Muscle of leg (tissue), 16 donors: ENCODE measurements around the gene STYK1. TPM values are rescaled to one million over a fixed set of nuclear protein-coding genes. Genes with fewer than 3 reads are reported as not detected.

ENCODE experiments used
- DNase-seq: peaks from one replicate; pipeline ENCODE4 v3.0.0; 2013
- H3K27ac ChIP-seq: one replicate; pipeline ENCODE4 v1.5.1; 2013; ENCODE audit warnings: mild to moderate bottlenecking, low read length, control low read depth
- H3K27me3 ChIP-seq: one replicate; pipeline ENCODE4 v1.6.1; 2013; ENCODE audit warnings: low read length; ENCODE audit not compliant: control insufficient read depth, insufficient read depth
- H3K36me3 ChIP-seq: one replicate; pipeline ENCODE4 v1.6.1; 2013; ENCODE audit warnings: low read length; ENCODE audit not compliant: control insufficient read depth, insufficient read depth
- H3K4me1 ChIP-seq: one replicate; pipeline ENCODE4 v1.6.1; 2013; ENCODE audit warnings: low read length; ENCODE audit not compliant: control insufficient read depth, insufficient read depth
- H3K4me3 ChIP-seq: one replicate; pipeline ENCODE4 v1.5.1; 2013; ENCODE audit warnings: low read length, control low read depth
- H3K9me3 ChIP-seq: replicated peaks from 2 replicates; pipeline ENCODE4 v1.6.1; 2013; ENCODE audit warnings: low read depth, low read length; ENCODE audit not compliant: control insufficient read depth
- WGBS: methylation state at CpG from one replicate; pipeline ENCODE4 v1.1.5; 2013; ENCODE audit warnings: missing lambda C conversion rate; ENCODE audit not compliant: insufficient coverage; 5-methylcytosine and 5-hydroxymethylcytosine counted together
- long read RNA-seq, 11 donors: transcript quantifications; one replicate each; lab custom pipeline, GENCODE V29; 2026
- polyA plus RNA-seq, 8 donors: library from polyadenylated mRNA; unstranded; fragments of 120-200 nt; gene quantifications; one replicate each; pipeline versions ENCODE4 v1.2.1 to v1.2.3, GENCODE V29; 2013; ENCODE audit warnings: inconsistent platforms in 1 of 8, low replicate concordance in 1 of 8; ENCODE audit not compliant: insufficient read length in 8 of 8, insufficient read depth in 1 of 8
- total RNA-seq: library from RNA; stranded (reverse); fragments of 120-200 nt; gene quantifications from one replicate; pipeline ENCODE4 v1.2.4, GENCODE V29; 2013

STYK1 gene, protein sequence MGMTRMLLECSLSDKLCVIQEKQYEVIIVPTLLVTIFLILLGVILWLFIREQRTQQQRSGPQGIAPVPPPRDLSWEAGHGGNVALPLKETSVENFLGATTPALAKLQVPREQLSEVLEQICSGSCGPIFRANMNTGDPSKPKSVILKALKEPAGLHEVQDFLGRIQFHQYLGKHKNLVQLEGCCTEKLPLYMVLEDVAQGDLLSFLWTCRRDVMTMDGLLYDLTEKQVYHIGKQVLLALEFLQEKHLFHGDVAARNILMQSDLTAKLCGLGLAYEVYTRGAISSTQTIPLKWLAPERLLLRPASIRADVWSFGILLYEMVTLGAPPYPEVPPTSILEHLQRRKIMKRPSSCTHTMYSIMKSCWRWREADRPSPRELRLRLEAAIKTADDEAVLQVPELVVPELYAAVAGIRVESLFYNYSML
- total RNA-seq (not detected), polyA plus RNA-seq (under 1 TPM in 4 of 8 donors, not detected in 4; 0.10 to 0.39 (median 0.13) TPM)
- long read RNA-seq, donor 1, result 0 reads
- long read RNA-seq, donor 2, result 0 reads
- long read RNA-seq, donor 3, result 0 reads
- long read RNA-seq, donor 4, result 0 reads
- long read RNA-seq, donor 5, result 0 reads
- long read RNA-seq, donor 6, result 0 reads
- long read RNA-seq, donor 7, result 0 reads
- long read RNA-seq, donor 8, result 0 reads
- long read RNA-seq, donor 9, result 0 reads
- long read RNA-seq, donor 10, result 0 reads
- long read RNA-seq, donor 11, result 0 reads

DNA sequence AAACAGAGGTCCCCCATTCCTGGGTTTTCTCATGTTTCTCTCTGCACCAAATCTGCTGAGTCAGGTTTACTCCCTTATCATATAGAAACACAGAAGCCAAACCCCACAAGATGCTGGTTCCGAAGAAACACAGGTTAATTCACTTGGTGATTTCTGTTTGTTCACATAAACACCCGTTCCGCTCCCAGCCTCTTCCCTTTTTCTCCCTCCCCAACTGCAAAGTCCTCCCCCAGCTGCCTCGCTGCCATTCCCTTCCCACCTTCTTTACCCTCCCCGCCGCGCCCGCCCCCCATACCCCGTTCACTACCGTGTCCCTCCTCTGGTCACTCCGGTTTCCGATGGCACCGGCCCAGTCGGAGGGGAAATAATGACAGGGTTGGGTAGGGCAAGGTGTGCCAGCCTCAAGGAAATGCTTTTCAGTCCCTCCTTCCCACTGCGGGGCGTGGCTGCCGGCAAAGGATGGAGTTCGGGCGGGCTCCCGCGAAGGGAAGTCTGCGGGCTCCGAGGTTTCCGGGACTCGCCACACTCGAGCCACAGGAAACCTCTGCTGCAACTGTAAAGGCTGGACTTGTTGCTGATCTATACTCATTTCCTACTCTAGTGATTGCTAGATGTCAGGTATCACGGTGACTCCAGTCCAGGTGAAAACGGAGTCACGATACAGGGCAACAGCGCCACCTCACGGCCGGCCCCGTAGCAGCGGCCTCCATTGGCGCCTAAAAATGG lies at the start of gene STYK1:
TSS of gene STYK1 (minus strand) at position 394 of the 726 bp plus-strand sequence. CDS start 39,434 bp downstream, outside the sequence.
- H3K9me3 ChIP-seq, result no peaks in the 10 kb centered on the region
- peaks cover 8% of the 10 kb centered on the region for H3K4me1 ChIP-seq
- WGBS, result 0% methylated on average over 15 of the region's 35 CpGs
- no peaks in the 10 kb centered on the region for H3K36me3 ChIP-seq
- peak within 1 kb of the TSS; percentile 39 for H3K4me3 ChIP-seq
- peaks cover 19% of the 10 kb centered on the region for H3K27me3 ChIP-seq
- H3K27ac ChIP-seq, result no peak within 1 kb of the TSS
- peak; percentile 22 for DNase-seq

DNA sequence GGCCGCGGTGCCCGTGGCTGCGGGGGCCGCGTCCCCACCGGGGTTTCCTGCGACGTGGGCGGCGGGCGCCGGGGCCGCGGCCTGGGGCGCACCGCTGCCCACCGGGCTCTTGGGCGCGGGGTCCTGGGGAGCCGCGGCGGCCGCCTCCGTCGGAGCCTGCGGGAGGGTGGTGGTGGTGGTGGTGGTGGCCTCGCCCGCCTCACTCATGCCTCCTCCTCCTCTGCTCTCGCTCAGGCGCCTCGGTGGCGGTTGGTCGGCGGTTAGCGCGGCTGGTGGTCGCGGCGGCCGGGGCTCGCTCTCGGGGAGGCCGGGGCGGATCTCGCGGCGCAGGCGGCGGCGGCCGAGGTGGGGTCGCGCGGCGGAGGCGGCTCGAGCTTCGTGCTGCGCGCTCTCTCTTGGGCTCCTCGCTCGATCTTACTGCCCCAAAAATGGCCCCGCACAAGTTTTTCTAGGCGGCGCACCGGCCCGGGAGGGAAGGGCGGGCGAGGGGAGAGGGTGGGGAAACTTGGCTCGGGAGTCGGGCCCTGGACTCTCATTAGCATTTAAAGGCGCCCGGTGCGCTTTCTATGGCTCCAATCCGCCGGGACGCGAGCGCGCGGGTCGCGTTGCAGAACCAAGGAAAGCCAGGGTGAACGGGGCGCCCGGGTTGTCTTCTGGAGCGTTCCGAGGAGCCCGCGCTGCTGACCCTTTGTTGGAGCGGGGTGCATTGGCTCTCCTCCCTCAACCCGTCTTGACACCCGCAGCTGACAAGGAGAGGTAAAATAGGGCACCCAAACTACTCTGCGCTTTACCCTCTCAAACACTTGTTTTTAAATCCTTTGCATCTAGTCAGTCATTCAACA lies 49.3 kb upstream of the STYK1 start, which contains the start of gene YBX3:
TSS of gene YBX3 (minus strand) at position 419 of the 842 bp plus-strand sequence. CDS start at position 207, 212 bp downstream.
- Histone ChIP-seq H3K9me3 (no peaks in the 10 kb centered on the region), H3K27me3 (no peaks in the 10 kb centered on the region), H3K36me3 (no peaks in the 10 kb centered on the region), H3K27ac (peak within 1 kb of the TSS; percentile 99), H3K4me3 (peak within 1 kb of the TSS; percentile 91), H3K4me1 (peaks cover 9% of the 10 kb centered on the region)
- under 1% methylated on average over 72 of the region's 95 CpGs for WGBS
- DNase-seq, result peak; percentile 94

DNA sequence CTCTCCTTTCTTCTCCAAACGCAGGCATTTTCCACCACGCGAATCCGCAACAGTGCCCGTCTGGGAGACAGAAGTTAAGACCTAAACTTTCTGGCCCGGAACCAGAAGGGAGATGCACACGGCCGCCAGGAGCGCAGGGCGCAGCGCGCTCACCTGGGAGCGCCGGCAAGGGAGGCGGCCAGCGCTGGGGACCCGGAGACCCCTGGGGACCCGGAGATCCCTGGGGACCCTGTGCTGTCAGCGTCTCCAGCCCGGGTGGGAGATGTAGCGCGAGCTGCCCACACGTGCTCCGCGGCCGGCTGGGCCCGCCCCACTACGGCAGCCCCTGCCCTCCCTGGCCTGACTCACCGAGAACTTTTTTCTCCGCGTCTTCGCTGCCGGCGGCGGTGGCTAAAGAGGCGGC lies 48.7 kb upstream of the STYK1 start:
- no peaks in the 10 kb centered on the region for H3K27me3 ChIP-seq
- peak; percentile 81 for DNase-seq
- peaks cover 11% of the 10 kb centered on the region for H3K4me1 ChIP-seq
- peak overlapping the region; percentile 91 for H3K4me3 ChIP-seq
- H3K27ac ChIP-seq, result peak overlapping the region; percentile 99
- under 1% methylated on average over 36 of the region's 36 CpGs for WGBS
- H3K36me3 ChIP-seq, result peaks cover under 1% of the 10 kb centered on the region
- no peaks in the 10 kb centered on the region for H3K9me3 ChIP-seq

DNA sequence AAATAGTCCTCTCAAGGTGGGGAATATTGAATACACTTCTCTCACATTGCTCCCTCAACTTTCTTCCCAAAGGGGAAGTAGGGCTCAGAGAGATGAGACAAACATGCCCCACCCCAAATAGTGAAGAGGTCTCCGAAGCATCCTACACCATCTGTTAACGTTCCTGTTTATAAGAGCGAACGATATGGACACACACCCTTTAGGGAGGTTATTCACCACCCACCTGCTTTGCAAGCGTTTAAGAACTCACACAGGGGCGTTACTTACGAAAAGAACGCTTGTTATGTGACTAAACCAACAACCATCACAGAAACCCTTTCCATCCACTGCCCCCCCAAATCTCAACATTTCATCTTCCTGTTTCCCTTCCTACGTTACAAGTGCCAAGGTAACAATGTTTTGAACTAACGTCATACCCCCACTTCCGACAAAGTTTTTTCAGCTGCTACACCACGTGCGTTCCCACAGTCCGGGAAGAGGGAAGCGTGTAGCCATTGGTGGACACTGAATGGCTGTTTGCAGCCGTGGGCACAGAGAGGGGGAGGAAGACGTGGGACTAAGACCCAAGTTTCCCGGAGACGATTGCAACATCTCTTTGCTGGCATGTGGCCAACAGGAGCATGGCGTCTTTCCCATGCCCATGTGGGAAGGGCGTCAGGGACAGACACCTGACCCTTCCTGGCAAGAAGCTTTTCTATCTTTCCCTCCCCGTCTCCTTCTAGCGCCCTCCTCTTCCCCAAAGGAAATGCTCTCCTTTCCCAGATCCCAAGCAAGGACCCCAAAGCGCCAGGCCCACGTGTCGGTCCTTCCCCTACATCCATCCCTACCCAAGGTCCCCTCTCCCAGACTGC lies 48.0 kb upstream of the STYK1 start:
- Histone ChIP-seq H3K27me3 (no peaks in the 10 kb centered on the region), H3K9me3 (no peaks in the 10 kb centered on the region), H3K27ac (peak overlapping the region; percentile 99), H3K36me3 (peaks cover 3% of the 10 kb centered on the region), H3K4me3 (peak overlapping the region; percentile 91), H3K4me1 (peaks cover 13% of the 10 kb centered on the region)
- DNase-seq, result peak; percentile 97
- WGBS, result 0% methylated on average over 24 of the region's 26 CpGs

DNA sequence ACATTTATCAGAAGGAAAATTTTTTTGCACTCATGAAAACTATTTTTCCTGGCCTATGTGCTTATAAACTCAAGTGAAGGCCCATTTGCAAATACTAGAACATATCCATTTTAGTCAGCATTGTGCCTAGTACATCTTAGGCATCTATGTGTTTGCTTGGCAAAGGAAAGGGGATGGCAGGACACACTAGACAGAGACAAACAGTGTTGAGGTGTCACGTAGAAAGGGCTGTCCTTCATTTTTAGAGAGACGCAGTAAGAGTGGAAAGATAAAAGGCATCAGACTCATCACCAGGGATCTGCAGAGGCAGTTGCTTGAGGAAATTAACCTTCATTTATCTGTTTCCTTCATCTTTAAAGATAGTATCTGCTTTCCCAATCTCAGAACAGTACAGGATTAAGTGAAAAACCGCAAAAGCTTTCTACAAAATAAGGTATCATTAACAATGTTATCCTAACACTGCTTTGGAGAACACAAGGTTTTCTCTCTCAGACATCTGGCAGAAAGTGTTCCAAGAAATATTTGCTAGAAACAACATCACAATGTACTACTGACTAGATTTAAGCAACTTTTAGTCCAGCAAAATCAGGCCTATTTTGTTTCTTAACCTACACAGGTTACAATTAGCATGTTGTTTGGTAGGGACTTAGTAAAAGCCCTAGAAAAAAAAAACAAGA lies 47.3 kb upstream of the STYK1 start:
- DNase-seq, result peak; percentile 54
- H3K36me3 ChIP-seq, result peaks cover 4% of the 10 kb centered on the region
- H3K27ac ChIP-seq, result peak overlapping the region; percentile 99
- H3K27me3 ChIP-seq, result no peaks in the 10 kb centered on the region
- H3K9me3 ChIP-seq, result no peaks in the 10 kb centered on the region
- whole genome bisulfite sequencing, result no CpG with 5 or more reads among the region's 3 CpGs
- peak overlapping the region; percentile 91 for H3K4me3 ChIP-seq
- peaks cover 13% of the 10 kb centered on the region for H3K4me1 ChIP-seq

DNA sequence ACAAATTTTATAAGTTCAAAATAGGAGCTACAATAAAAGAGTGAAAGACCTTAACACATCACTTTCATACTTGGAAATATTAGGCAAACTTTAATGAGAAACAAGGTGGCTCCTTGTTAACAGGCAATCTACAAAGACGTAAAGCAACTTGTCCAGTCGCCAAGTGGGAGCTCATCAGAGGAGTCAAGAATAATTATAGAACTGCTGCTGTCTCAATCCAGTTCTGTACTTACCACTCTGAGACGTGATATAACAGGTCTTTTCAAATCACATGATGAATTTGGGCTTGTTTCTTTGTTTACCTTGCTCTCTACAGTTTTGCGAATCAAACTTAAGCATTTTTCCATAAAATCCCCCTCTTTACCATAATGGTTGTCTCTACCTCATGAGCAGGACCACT lies 45.6 kb upstream of the STYK1 start:
- Histone ChIP-seq H3K4me1 (peaks cover 13% of the 10 kb centered on the region), H3K4me3 (no peak overlapping the region), H3K27ac (peak overlapping the region; percentile 81), H3K9me3 (no peaks in the 10 kb centered on the region), H3K27me3 (no peaks in the 10 kb centered on the region), H3K36me3 (peaks cover 9% of the 10 kb centered on the region)
- WGBS, result no CpG with 5 or more reads among the region's 4 CpGs
- DNase-seq, result peak; percentile 42

DNA sequence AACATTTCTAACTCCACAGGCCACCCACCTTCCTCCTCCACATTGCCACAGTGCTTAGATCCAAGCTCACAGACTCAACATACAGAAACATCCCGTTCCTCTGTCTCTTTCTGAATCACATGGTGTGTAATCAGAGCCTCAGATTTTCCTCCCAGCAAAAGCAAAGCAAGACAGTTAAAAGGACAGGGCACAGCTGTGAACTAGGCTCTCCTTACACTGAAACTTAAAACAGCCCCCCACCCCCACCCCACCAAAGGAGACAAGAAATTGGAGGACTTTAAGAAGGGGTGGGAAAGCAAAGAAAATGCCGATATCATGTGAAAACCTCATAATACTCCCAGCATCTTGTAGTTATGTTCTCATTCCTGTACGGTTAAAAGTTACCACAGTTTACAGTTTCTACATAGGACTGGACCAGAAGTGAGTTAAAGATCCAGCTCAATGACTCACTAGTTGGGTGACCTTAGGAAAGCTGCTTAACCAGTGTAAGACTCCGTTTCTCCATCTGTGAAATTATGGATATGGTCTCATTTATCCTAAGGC lies 44.5 kb upstream of the STYK1 start:
- Histone ChIP-seq H3K27ac (peak overlapping the region; percentile 81), H3K36me3 (peaks cover 9% of the 10 kb centered on the region), H3K9me3 (no peaks in the 10 kb centered on the region), H3K27me3 (no peaks in the 10 kb centered on the region), H3K4me1 (peaks cover 10% of the 10 kb centered on the region), H3K4me3 (peak overlapping the region; percentile 7)
- WGBS, result 0% methylated on average over 1 of the region's 4 CpGs
- peak; percentile 80 for DNase-seq

DNA sequence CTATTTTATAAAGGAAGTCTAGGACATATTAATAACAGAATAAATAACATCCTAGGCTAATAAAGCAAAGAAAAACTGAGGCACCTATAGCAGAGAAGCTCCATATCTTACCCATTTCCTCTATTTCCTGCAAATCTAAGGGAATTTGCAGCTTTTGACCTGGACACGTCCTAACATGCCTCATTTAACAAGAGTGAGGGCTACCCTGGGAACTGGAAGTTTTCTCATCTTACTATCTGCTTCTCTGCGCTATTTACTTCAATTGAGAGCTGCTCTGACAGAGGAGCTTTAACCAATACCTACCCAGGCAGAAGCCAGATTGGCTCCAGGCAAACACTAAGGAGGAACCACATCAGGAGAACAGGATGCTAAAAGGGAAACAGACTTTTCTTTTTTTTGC lies 43.6 kb upstream of the STYK1 start:
- no peak for DNase-seq
- Histone ChIP-seq H3K4me3 (peak overlapping the region; percentile 12), H3K27ac (peak overlapping the region; percentile 81), H3K36me3 (peaks cover 15% of the 10 kb centered on the region), H3K4me1 (peaks cover 10% of the 10 kb centered on the region), H3K27me3 (no peaks in the 10 kb centered on the region), H3K9me3 (no peaks in the 10 kb centered on the region)
- 14% methylated on average over 1 of the region's 2 CpGs for WGBS
